Heart right ventricle (tissue), 16 donors: Measurements from ENCODE around the gene PDSS2. TPM values are rescaled to one million over a fixed set of nuclear protein-coding genes. Genes with fewer than 3 reads are reported as not detected.

Experiments
- ATAC-seq, 8 donors: fragments of 200-7000 bp; cut with Tn5 transposase; one replicate each; pipeline ENCODE4 v1.9.1; 2020; ENCODE audit warnings: mild to moderate bottlenecking in 8 of 8, moderate library complexity in 8 of 8, moderate number of reproducible peaks in 1 of 8
- DNase-seq, 2 donors: peaks; one replicate each; pipeline ENCODE4 v3.0.0-alpha.2; 2020
- H3K27ac ChIP-seq, 10 donors: fragments of 200-600 bp; sonication (generic) in 2 of 10; one replicate each; pipeline versions ENCODE4 v1.5.0 to v1.8.0; 2020 to 2022; ENCODE audit warnings: mild to moderate bottlenecking in 3 of 10
- H3K27me3 ChIP-seq, 7 donors: fragments of 200-600 bp; one replicate each; pipeline ENCODE4 v1.8.0; 2021 to 2022; ENCODE audit warnings: mild to moderate bottlenecking in 2 of 7
- H3K36me3 ChIP-seq, 9 donors: fragments of 200-600 bp; sonication (generic) in 1 of 9; one replicate each; pipeline versions ENCODE4 v1.5.0 to v1.8.0; 2020 to 2022; ENCODE audit warnings: mild to moderate bottlenecking in 2 of 9
- H3K4me1 ChIP-seq, 9 donors: fragments of 200-600 bp; sonication (generic) in 1 of 9; one replicate each; pipeline versions ENCODE4 v1.5.0 to v1.8.0; 2020 to 2022; ENCODE audit warnings: mild to moderate bottlenecking in 4 of 9
- H3K4me3 ChIP-seq, 10 donors: fragments of 200-600 bp; sonication (generic) in 2 of 10; one replicate each; pipeline versions ENCODE4 v1.5.0 to v1.8.0; 2020 to 2022; ENCODE audit warnings: mild to moderate bottlenecking in 7 of 10, moderate library complexity in 2 of 10
- H3K9me3 ChIP-seq, 11 donors: fragments of 200-600 bp in 10 of 11; sonication (generic) in 2 of 11; one replicate each; pipeline versions ENCODE4 v1.5.0 to v1.8.0; 2013 to 2022; ENCODE audit warnings: mild to moderate bottlenecking in 2 of 11, control low read depth in 1 of 11, moderate library complexity in 1 of 11
- WGBS, 2 donors: extraction: QIAGEN DNeasy Blood & Tissue Kit; methylation state at CpG; one replicate each; pipeline ENCODE4 v1.1.7; 2013; ENCODE audit warnings: inconsistent platforms in 1 of 2; 5-methylcytosine and 5-hydroxymethylcytosine counted together
- intact Hi-C, 10 donors: fragments of 100-400 bp; cut with DNase I; formaldehyde crosslinking; loops; one replicate each; pipeline versions ENCODE4 v1.11.1 to v1.14.2; 2022
- polyA plus RNA-seq, 2 donors: library from polyadenylated mRNA; stranded (reverse); fragments of 200-250 nt; gene quantifications; one replicate each; pipeline ENCODE4 v1.2.3, GENCODE V29; 2013
- total RNA-seq, 10 donors: library from RNA; stranded (reverse); fragmentation: NEBNext Ultra II Directional in 3 of 10; extraction: Animal tissue kit (Norgen Biotek cat#: 25700) in 3 of 10; gene quantifications; one replicate each; pipeline versions ENCODE4 v1.2.1 to v1.2.4, GENCODE V29; 2021 to 2023
- TF ChIP-seq, protein P1 (sequence below), 9 donors: fragments of 200-600 bp; sonication (generic) in 2 of 9; IDR thresholded peaks; one replicate each; pipeline versions ENCODE4 v1.5.0 to v1.8.0; 2021 to 2022; ENCODE audit warnings: antibody characterized with exemption in 9 of 9, mild to moderate bottlenecking in 5 of 9, moderate library complexity in 1 of 9
- donor health status: Arrhythmogenic right ventricular cardiomyopathy.
- donor health status: ischemic (EF 13 %, LVEDD 7.1; RV severe dilation, severe dysfunction).
- donor health status: healthy with polysubstance abuse.
- donor health status: DM: no; HTN: yes; CAD: no.
- donor health status: DM: no; HTN: no; CAD: no.
- donor health status: ischemic (EF 25% LVEDD 6.9; RV normal size, moderate dysfunction).
- donor health status: ischemic (EF 25% LVEDD 5.7; RV mildly dilated, moderate dysfunction).
- donor health status: healthy.
- donor health status: DM: yes; HTN: yes; CAD: no.
- donor health status: Ischemic cardiomyopathy.
- donor health status: ischemic (EF 35%, LVEDD 5.7; RV mildly dilated, moderate dysfunction).
- donor health status: nonischemic (EF 11% LVEDD 7.7; RV severe dilation, severe dysfunction).
- donor health status: DM: yes; HTN: yes; CAD: no.
- donor health status: PGD.
- donor health status: ischemic (EF 29% LVEDD 5.4; RV normal size, mild dysfunction).
- donor health status: nonischemic (EF 23%, LVEDD 6.1; RV moderate dilation, normal function).

PDSS2 gene
- total and polyA plus RNA-seq, 12 donors = 5.5 to 22.2 (median 18.0) TPM

DNA sequence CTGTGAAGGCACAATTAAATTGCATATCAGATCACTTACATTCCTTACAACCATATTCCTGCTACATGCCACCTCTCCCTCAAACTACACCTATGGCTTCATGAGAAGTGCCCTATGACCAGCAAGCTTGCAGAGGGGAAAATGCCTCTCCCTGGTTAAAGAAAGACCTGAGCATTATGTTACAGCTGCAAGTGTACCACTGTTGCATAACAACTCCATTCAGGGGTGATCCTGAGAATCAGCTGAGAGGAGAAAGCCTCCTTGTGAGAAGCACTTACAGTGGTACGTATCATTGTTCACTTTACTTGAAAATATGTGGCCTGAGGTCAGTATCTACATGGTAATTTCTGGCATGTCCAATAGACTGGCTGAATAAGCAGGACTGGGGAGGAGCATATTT lies 20.0 kb downstream of the PDSS2 start:
- TF ChIP-seq, protein P1, sequence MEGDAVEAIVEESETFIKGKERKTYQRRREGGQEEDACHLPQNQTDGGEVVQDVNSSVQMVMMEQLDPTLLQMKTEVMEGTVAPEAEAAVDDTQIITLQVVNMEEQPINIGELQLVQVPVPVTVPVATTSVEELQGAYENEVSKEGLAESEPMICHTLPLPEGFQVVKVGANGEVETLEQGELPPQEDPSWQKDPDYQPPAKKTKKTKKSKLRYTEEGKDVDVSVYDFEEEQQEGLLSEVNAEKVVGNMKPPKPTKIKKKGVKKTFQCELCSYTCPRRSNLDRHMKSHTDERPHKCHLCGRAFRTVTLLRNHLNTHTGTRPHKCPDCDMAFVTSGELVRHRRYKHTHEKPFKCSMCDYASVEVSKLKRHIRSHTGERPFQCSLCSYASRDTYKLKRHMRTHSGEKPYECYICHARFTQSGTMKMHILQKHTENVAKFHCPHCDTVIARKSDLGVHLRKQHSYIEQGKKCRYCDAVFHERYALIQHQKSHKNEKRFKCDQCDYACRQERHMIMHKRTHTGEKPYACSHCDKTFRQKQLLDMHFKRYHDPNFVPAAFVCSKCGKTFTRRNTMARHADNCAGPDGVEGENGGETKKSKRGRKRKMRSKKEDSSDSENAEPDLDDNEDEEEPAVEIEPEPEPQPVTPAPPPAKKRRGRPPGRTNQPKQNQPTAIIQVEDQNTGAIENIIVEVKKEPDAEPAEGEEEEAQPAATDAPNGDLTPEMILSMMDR (IDR thresholded peaks at IDR 0.05) = no peak
- Histone ChIP-seq H3K36me3 (no peaks in the 10 kb centered on the region), H3K4me3 (no peak overlapping the region), H3K27ac (no peak overlapping the region), H3K4me1 (peaks cover 0 to 21% (median 0%) of the 10 kb centered on the region in 9 donors), H3K9me3 (no peaks in the 10 kb centered on the region), H3K27me3 (no peaks in the 10 kb centered on the region)
- WGBS, 2 donors = 0 to 37% methylated on average over 1 of the region's 1 CpG
- DNase-seq (no peak), ATAC-seq (no peak)
- intact Hi-C loops = no loop called here

DNA sequence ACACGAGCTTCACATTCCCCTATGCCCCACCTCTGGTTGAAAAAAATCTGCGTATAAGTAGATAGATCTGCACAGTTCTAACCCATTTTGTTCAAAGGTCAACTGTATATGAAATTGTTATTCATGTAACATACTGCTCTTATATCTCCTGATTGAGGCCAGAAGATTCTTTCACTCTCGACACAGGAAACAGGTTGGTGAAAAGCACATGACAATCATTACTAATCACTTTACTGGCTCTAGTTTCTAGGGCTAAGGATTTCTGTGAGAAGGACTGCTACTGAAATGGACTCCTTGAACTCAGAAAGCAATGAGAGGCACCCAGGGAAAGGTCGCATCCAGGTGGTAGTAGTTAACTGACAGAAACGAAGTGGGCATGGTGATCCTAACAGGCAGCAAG lies 21.7 kb downstream of the PDSS2 start:
- DNase-seq (no peak), ATAC-seq (no peak)
- Histone ChIP-seq H3K36me3 (no peaks in the 10 kb centered on the region), H3K27me3 (no peaks in the 10 kb centered on the region), H3K4me3 (no peak overlapping the region), H3K4me1 (peaks cover 0 to 15% (median 0%) of the 10 kb centered on the region in 9 donors), H3K9me3 (peaks cover 0 to 7% (median 0%) of the 10 kb centered on the region in 11 donors), H3K27ac (no peak overlapping the region)
- TF ChIP-seq, protein P1 (IDR thresholded peaks at IDR 0.05) = no peak
- intact Hi-C loops = no loop called here
- 84 to 88% methylated on average over 5 of the region's 5 CpGs for WGBS, 2 donors

DNA sequence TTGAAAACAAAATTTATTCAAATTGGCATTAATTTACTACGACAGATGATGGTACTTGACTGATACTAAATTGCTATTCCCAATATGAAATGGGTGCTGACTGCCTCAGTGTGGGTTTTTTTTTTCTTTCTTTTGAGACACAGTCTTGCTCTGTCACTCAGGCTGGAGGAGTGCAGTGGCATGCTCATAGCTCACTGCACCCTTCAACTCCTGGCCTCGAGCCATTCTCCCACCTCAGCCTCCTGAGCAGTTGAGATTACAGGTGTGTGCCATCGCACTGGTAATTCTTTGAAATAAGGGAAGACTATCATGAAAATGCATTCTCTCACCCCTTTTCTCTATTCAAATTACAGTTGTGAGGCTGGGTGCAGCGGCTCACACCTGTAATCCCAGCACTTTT lies 22.5 kb downstream of the PDSS2 start:
- H3K9me3 ChIP-seq = peaks cover 0 to 7% (median 0%) of the 10 kb centered on the region in 11 donors
- no peaks in the 10 kb centered on the region for H3K36me3 ChIP-seq
- H3K27me3 ChIP-seq = no peaks in the 10 kb centered on the region
- H3K4me1 ChIP-seq = peaks cover 0 to 14% (median 0%) of the 10 kb centered on the region in 9 donors
- H3K4me3 ChIP-seq = no peak overlapping the region
- no peak for ATAC-seq
- DNase-seq = no peak
- no peak overlapping the region for H3K27ac ChIP-seq
- 73 to 82% methylated on average over 4 of the region's 4 CpGs for WGBS, 2 donors
- TF ChIP-seq, protein P1 (IDR thresholded peaks at IDR 0.05) = no peak
- intact Hi-C loops = no loop called here

DNA sequence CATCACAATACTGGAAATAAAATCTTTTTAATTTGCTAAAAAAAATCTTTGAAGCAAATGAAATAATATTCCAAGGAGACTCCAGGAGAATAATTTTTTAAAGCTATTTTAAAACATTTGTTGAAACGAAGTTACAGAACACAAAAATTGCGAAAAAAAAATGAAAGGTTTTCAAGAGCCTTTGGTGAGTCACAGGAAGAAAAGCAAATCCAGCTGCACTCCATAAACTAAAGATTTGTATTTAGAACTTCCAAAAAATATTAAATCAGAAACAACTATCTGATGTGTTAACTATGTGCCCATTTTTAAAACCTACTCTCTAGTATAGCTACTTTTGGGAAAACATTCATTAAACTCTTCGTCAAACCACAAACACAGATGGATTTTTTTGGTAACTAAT lies 23.6 kb downstream of the PDSS2 start:
- TF ChIP-seq, protein P1 (IDR thresholded peaks at IDR 0.05) = no peak
- 58 to 70% methylated on average over 3 of the region's 3 CpGs for WGBS, 2 donors
- no peak for DNase-seq
- Histone ChIP-seq H3K4me3 (no peak overlapping the region), H3K27me3 (no peaks in the 10 kb centered on the region), H3K4me1 (peaks cover 0 to 14% (median 0%) of the 10 kb centered on the region in 9 donors), H3K27ac (peak overlapping the region in 1 of 10 donors; percentile 16), H3K9me3 (peaks cover 0 to 7% (median 0%) of the 10 kb centered on the region in 11 donors), H3K36me3 (no peaks in the 10 kb centered on the region)
- no peak for ATAC-seq
- intact Hi-C loops = no loop called here
